GM12878 (cell line): Measurements from ENCODE around the gene GPR179. TPM values are rescaled to one million over a fixed set of nuclear protein-coding genes. Genes with fewer than 3 reads are reported as not detected.

Experiments
- ATAC-seq: fragments of 200-7000 bp; cut with Tn5 transposase; 3 replicates; pipeline ENCODE4 v1.9.1; 2020; ENCODE audit warnings: mild to moderate bottlenecking, moderate library complexity
- BruUV-seq: library from RNA; stranded (reverse); fragments of 400-500 nt; replicated peaks from 2 replicates; lab custom pipeline; 2021; lab: Mats Ljungman, UMichigan
- CTCF ChIA-PET: fragments of 300-600 bp; sonication (Branson Sonifier 250); formaldehyde crosslinking; extraction: SDS; loops from one replicate; lab custom pipeline; 2021; ENCODE audit warnings: inconsistent platforms; lab: Yijun Ruan, JAX
- POLR2A ChIA-PET: fragments of 350-600 bp; formaldehyde crosslinking; extraction: SDS; loops from one replicate; lab custom pipeline; 2021; ENCODE audit warnings: inconsistent platforms; lab: Charles Lee
- RAD21 ChIA-PET: fragments of 300-600 bp; sonication (Branson Sonifier 250); formaldehyde crosslinking; loops from one replicate; lab custom pipeline; 2023; ENCODE audit warnings: antibody characterized with exemption; ENCODE audit not compliant: unreplicated experiment; lab: Charles Lee
- SMC1A ChIA-PET: fragments of 300-600 bp; sonication (Branson Sonifier 250); formaldehyde crosslinking; loops from one replicate; lab custom pipeline; 2023; ENCODE audit not compliant: unreplicated experiment, uncharacterized antibody; lab: Charles Lee
- DNase-seq: peaks from one replicate; pipeline ENCODE4 v3.0.0-alpha.2; 2011; ENCODE audit warnings: low read depth, low spot score
- FAIRE-seq: peaks from 3 replicates; lab custom pipeline; 2011; peaks lifted over from hg19 to GRCh38; lab: Jason Lieb, UNC
- H2AFZ ChIP-seq: 2 replicates; pipeline ENCODE4 v1.6.0; 2011; ENCODE audit warnings: low read depth, low read length, control low read depth; ENCODE audit not compliant: control insufficient read depth
- H3K27ac ChIP-seq: 2 replicates; pipeline ENCODE4 v1.5.1; 2011; ENCODE audit warnings: control low read depth; ENCODE audit not compliant: control insufficient read depth, insufficient read depth
- H3K27me3 ChIP-seq, 2 experiments: replicated peaks in 1 of 2; 2 replicates each; pipeline versions ENCODE4 v1.6.0 to v1.6.1; 2011; ENCODE audit warnings: low read length in 1 of 2; ENCODE audit not compliant: control insufficient read depth in 2 of 2, insufficient read depth in 2 of 2
- H3K36me3 ChIP-seq, 2 experiments: 2 replicates each; pipeline ENCODE4 v1.5.1; 2011; ENCODE audit warnings: low read length in 1 of 2; ENCODE audit not compliant: control insufficient read depth in 2 of 2, insufficient read depth in 2 of 2
- H3K4me1 ChIP-seq: 2 replicates; pipeline ENCODE4 v1.6.1; 2011; ENCODE audit warnings: mild to moderate bottlenecking, low read length, moderate library complexity, mixed read lengths; ENCODE audit not compliant: control insufficient read depth, insufficient read depth
- H3K4me2 ChIP-seq: 2 replicates; pipeline ENCODE4 v1.6.0; 2011; ENCODE audit warnings: control low read depth; ENCODE audit not compliant: control insufficient read depth, insufficient read depth
- H3K4me3 ChIP-seq: fragments of 200-600 bp; sonication (generic); 2 replicates; pipeline ENCODE4 v1.5.1; 2016
- H3K79me2 ChIP-seq: 2 replicates; pipeline ENCODE4 v1.6.0; 2011; ENCODE audit warnings: low read length; ENCODE audit not compliant: control insufficient read depth, insufficient read depth
- H3K9ac ChIP-seq: 2 replicates; pipeline ENCODE4 v1.8.0; 2011; ENCODE audit warnings: low read length, control low read depth, mixed read lengths; ENCODE audit not compliant: control insufficient read depth, insufficient read depth
- H3K9me3 ChIP-seq: replicated peaks from 3 replicates; pipeline ENCODE4 v1.5.1; 2011; ENCODE audit warnings: mild to moderate bottlenecking, low read length; ENCODE audit not compliant: control insufficient read depth, insufficient read depth
- H4K20me1 ChIP-seq: 2 replicates; pipeline ENCODE4 v1.6.0; 2011; ENCODE audit not compliant: control insufficient read depth, insufficient read depth
- BRCA1 ChIP-seq: IDR thresholded peaks from 2 replicates; pipeline ENCODE4 v1.6.1; 2011; ENCODE audit warnings: low read depth, low read length, improper control_type of control experiment
- FOXK2 ChIP-seq: fragments of 450-650 bp; IDR thresholded peaks from 2 replicates; pipeline ENCODE4 v1.6.1; 2017; ENCODE audit warnings: mild to moderate bottlenecking, moderate library complexity
- HDAC2 ChIP-seq: fragments of 200-600 bp; sonication (generic); IDR thresholded peaks from 2 replicates; pipeline ENCODE4 v1.6.1; 2017
- IRF3 ChIP-seq: fragments of 450-650 bp; IDR thresholded peaks from 2 replicates; pipeline ENCODE4 v1.6.1; 2014; ENCODE audit warnings: mild to moderate bottlenecking
- LARP7 ChIP-seq: fragments of 450-650 bp; IDR thresholded peaks from 2 replicates; pipeline ENCODE4 v1.6.1; 2017; ENCODE audit warnings: mild to moderate bottlenecking
- NFIC ChIP-seq: IDR thresholded peaks from 2 replicates; pipeline ENCODE4 v1.6.1; 2012; ENCODE audit warnings: low read depth, mild to moderate bottlenecking, inconsistent platforms, low read length, moderate library complexity
- RFX5 ChIP-seq: IDR thresholded peaks from 2 replicates; pipeline ENCODE4 v1.6.1; 2011; ENCODE audit warnings: low read depth, low read length, improper control_type of control experiment
- SIN3A ChIP-seq: IDR thresholded peaks from 2 replicates; pipeline ENCODE4 v1.6.1; 2012; ENCODE audit warnings: low read depth, low read length, improper control_type of control experiment
- STAT1 ChIP-seq: fragments of 450-650 bp; conservative IDR thresholded peaks from 2 replicates; pipeline ENCODE4 v1.6.1; 2014; ENCODE audit warnings: antibody characterized with exemption, mild to moderate bottlenecking
- WGBS: methylation state at CpG from one replicate; pipeline ENCODE4 v1.1.6; 2016; ENCODE audit warnings: low lambda C conversion rate; ENCODE audit not compliant: insufficient replicate concordance, insufficient coverage; ENCODE audit errors: missing lambda C conversion rate; 5-methylcytosine and 5-hydroxymethylcytosine counted together
- in situ Hi-C: fragments of 300-500 bp; cut with MboI; formaldehyde crosslinking; loops from 9 replicates; pipeline ENCODE4 v1.14.3; 2018; ENCODE audit warnings: mixed read lengths
- intact Hi-C: fragments of 100-400 bp; cut with micrococcal nuclease; formaldehyde crosslinking; loops from one replicate; pipeline ENCODE4 v1.14.2; 2022; ENCODE audit not compliant: unreplicated experiment
- polyA plus RNA-seq, 11 experiments: library from polyadenylated mRNA; depleted of rRNA in 4 of 11; unstranded in 6 of 11; stranded (reverse) in 5 of 11; fragments of >200 nt; fragmentation: Nextera tagmentation in 4 of 11; fragmentation: Illumina TruSeq in 1 of 11; extraction: Ambion mirVana in 4 of 11; extraction: Trizol in 1 of 11; gene quantifications; 1 replicate in 1 of 11; 2 replicates in 10 of 11; pipeline versions ENCODE4 v1.2.1 to v1.2.3, GENCODE V29; 2011 to 2016; ENCODE audit warnings: inconsistent platforms in 2 of 11, missing spikeins in 2 of 11, low read depth in 1 of 11
- total RNA-seq, 4 experiments: library from RNA; depleted of rRNA in 3 of 4; stranded (reverse); fragments of >200 nt in 3 of 4; fragmentation: Illumina TruSeq in 1 of 4; extraction: Trizol in 1 of 4; gene quantifications; 2 replicates each; pipeline versions ENCODE4 v1.2.1 to v1.2.3, GENCODE V29; 2013 to 2021

Gene GPR179
- total and polyA plus RNA-seq, 10 of the 15 experiments (the other 5 are each of a cell fraction or from before 2014, with no cell fraction given): under 0.01 to 0.08 (median 0.01) TPM; not detected in 3

GRCh38 chr17:38324772-38325171 lies 19.0 kb downstream of the GPR179 start:
- ATAC-seq: no peak
- 42% methylated on average over 2 of the region's 2 CpGs for WGBS
- Histone ChIP-seq H3K9ac (no peak overlapping the region), H3K4me2 (no peak overlapping the region), H3K4me1 (no peaks in the 10 kb centered on the region; the same call in 1 of the 2 replicates), H3K9me3 (no peaks in the 10 kb centered on the region; the same call in 2 of the 3 replicates), H2AFZ (no peak overlapping the region), H3K4me3 (no peak overlapping the region), H3K27ac (no peak overlapping the region), H3K36me3 (peaks cover 3 to 11% of the 10 kb centered on the region in 2 experiments), H4K20me1 (no peaks in the 10 kb centered on the region), H3K27me3 (no peaks in the 10 kb centered on the region), H3K79me2 (no peaks in the 10 kb centered on the region)
- intact Hi-C loops: no loop called here
- CTCF ChIA-PET: interaction anchor here (1.0 to 4.5 kb wide), 6 partner anchors 8 to 90 kb away, joined by 3 to 36 read pairs (median 6); no protein-coding TSS in a partner anchor
- RAD21 ChIA-PET: interaction anchor here (1.0 to 1.8 kb wide), 3 partner anchors 24 to 161 kb away, joined by 3 to 6 read pairs (median 3); no protein-coding TSS in a partner anchor
- POLR2A ChIA-PET: interaction anchor here (1.0 to 1.8 kb wide), 2 partner anchors 25 to 30 kb away, joined by 5 to 6 read pairs; no protein-coding TSS in a partner anchor
- DNase-seq: no peak
- no peak for FAIRE-seq
- no peak for TF ChIP-seq HDAC2
- no peak for TF ChIP-seq STAT1
- TF ChIP-seq IRF3: no peak
- TF ChIP-seq SIN3A: no peak
- no peak for TF ChIP-seq BRCA1
- no peak for TF ChIP-seq FOXK2
- TF ChIP-seq RFX5: no peak
- no peak for TF ChIP-seq NFIC
- no peak for TF ChIP-seq LARP7
- SMC1A ChIA-PET: interaction anchor here (0.6 to 1.6 kb wide), 3 partner anchors 69 to 799 kb away, joined by 3 read pairs; no protein-coding TSS in a partner anchor
- no TSS peak for BruUV-seq
- in situ Hi-C loops: no loop called here
